ENCODE data around the gene FAM221A.
"Not testable (repeated sequence)": the region's sequence is repeated elsewhere in the genome, so short reads cannot be mapped to it uniquely, and the experiment has no call there.

DNA sequence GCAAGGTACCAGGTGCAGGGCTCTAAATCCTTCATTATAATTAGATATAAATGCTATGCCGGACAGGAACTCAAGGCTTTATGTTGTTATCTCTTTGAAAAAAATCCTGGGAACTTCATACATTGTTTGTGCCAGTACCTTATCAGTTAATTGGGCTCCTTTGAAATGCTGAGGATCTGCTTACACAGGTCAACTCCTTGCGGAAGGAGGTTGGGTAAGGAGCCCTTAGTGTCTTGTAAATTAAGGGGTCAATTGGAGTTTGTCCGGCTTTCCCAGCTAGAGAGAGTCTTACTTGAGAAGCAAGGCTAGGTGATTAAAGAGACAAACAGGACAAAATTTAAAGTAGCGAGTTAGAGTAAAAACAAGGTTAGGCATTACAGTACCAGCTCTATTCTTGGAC lies 44.1 kb downstream of the FAM221A start:
- TF ChIP-seq, protein P1, sequence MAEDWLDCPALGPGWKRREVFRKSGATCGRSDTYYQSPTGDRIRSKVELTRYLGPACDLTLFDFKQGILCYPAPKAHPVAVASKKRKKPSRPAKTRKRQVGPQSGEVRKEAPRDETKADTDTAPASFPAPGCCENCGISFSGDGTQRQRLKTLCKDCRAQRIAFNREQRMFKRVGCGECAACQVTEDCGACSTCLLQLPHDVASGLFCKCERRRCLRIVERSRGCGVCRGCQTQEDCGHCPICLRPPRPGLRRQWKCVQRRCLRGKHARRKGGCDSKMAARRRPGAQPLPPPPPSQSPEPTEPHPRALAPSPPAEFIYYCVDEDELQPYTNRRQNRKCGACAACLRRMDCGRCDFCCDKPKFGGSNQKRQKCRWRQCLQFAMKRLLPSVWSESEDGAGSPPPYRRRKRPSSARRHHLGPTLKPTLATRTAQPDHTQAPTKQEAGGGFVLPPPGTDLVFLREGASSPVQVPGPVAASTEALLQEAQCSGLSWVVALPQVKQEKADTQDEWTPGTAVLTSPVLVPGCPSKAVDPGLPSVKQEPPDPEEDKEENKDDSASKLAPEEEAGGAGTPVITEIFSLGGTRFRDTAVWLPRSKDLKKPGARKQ (CRISPR knock-in tag; IDR thresholded peaks at IDR 0.05): not testable (repeated sequence)
- TF ChIP-seq, protein P2, sequence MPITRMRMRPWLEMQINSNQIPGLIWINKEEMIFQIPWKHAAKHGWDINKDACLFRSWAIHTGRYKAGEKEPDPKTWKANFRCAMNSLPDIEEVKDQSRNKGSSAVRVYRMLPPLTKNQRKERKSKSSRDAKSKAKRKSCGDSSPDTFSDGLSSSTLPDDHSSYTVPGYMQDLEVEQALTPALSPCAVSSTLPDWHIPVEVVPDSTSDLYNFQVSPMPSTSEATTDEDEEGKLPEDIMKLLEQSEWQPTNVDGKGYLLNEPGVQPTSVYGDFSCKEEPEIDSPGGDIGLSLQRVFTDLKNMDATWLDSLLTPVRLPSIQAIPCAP (CRISPR knock-in tag; IDR thresholded peaks at IDR 0.05; ENCODE audit: borderline replicate concordance): not testable (repeated sequence)
- TF ChIP-seq CREB1 (IDR thresholded peaks at IDR 0.05); CREB1 (CRISPR knock-in tag; IDR thresholded peaks at IDR 0.05); TEAD4 (IDR thresholded peaks at IDR 0.05; ENCODE audit: low read length); TEAD4 (CRISPR knock-in tag; IDR thresholded peaks at IDR 0.05; ENCODE audit: borderline replicate concordance); RAD21 (CRISPR knock-in tag; conservative IDR thresholded peaks at IDR 0.05 in 1 of 2, IDR thresholded peaks at IDR 0.05 in 1 of 2); JUND (IDR thresholded peaks at IDR 0.05; ENCODE audit: borderline replicate concordance, low read depth, low read length); JUND (tag; IDR thresholded peaks at IDR 0.05; ENCODE audit: borderline replicate concordance, low read depth, low read length); JUNB (CRISPR knock-in tag; conservative IDR thresholded peaks at IDR 0.05); BHLHE40 (IDR thresholded peaks at IDR 0.05; ENCODE audit: low read length); SP1 (CRISPR knock-in tag; IDR thresholded peaks at IDR 0.05); BRCA1 (IDR thresholded peaks at IDR 0.05); BRCA1 (CRISPR knock-in tag; IDR thresholded peaks at IDR 0.05); SMARCC2 (IDR thresholded peaks at IDR 0.05; ENCODE audit: low read depth): not testable (repeated sequence)
- TF ChIP-seq, protein P3, sequence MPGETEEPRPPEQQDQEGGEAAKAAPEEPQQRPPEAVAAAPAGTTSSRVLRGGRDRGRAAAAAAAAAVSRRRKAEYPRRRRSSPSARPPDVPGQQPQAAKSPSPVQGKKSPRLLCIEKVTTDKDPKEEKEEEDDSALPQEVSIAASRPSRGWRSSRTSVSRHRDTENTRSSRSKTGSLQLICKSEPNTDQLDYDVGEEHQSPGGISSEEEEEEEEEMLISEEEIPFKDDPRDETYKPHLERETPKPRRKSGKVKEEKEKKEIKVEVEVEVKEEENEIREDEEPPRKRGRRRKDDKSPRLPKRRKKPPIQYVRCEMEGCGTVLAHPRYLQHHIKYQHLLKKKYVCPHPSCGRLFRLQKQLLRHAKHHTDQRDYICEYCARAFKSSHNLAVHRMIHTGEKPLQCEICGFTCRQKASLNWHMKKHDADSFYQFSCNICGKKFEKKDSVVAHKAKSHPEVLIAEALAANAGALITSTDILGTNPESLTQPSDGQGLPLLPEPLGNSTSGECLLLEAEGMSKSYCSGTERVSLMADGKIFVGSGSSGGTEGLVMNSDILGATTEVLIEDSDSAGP (CRISPR knock-in tag; IDR thresholded peaks at IDR 0.05): not testable (repeated sequence)
- TF ChIP-seq, protein P4, sequence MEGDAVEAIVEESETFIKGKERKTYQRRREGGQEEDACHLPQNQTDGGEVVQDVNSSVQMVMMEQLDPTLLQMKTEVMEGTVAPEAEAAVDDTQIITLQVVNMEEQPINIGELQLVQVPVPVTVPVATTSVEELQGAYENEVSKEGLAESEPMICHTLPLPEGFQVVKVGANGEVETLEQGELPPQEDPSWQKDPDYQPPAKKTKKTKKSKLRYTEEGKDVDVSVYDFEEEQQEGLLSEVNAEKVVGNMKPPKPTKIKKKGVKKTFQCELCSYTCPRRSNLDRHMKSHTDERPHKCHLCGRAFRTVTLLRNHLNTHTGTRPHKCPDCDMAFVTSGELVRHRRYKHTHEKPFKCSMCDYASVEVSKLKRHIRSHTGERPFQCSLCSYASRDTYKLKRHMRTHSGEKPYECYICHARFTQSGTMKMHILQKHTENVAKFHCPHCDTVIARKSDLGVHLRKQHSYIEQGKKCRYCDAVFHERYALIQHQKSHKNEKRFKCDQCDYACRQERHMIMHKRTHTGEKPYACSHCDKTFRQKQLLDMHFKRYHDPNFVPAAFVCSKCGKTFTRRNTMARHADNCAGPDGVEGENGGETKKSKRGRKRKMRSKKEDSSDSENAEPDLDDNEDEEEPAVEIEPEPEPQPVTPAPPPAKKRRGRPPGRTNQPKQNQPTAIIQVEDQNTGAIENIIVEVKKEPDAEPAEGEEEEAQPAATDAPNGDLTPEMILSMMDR (IDR thresholded peaks at IDR 0.05 in 2 of 3, conservative IDR thresholded peaks at IDR 0.05 in 1 of 3; ENCODE audit: insufficient read depth in 2 of 3, low read depth in 1 of 3, low read length in 3 of 3): not testable (repeated sequence)
- TF ChIP-seq, protein P5, sequence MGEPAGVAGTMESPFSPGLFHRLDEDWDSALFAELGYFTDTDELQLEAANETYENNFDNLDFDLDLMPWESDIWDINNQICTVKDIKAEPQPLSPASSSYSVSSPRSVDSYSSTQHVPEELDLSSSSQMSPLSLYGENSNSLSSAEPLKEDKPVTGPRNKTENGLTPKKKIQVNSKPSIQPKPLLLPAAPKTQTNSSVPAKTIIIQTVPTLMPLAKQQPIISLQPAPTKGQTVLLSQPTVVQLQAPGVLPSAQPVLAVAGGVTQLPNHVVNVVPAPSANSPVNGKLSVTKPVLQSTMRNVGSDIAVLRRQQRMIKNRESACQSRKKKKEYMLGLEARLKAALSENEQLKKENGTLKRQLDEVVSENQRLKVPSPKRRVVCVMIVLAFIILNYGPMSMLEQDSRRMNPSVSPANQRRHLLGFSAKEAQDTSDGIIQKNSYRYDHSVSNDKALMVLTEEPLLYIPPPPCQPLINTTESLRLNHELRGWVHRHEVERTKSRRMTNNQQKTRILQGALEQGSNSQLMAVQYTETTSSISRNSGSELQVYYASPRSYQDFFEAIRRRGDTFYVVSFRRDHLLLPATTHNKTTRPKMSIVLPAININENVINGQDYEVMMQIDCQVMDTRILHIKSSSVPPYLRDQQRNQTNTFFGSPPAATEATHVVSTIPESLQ (CRISPR knock-in tag; IDR thresholded peaks at IDR 0.05): not testable (repeated sequence)

All from K562 (cell line).